HFFc6 (cell line): Measurements from ENCODE around the gene ST6GALNAC5. TPM values are rescaled to one million over a fixed set of nuclear protein-coding genes. Genes with fewer than 3 reads are reported as not detected.

Experiments
- DNase-seq: peaks from one replicate; pipeline ENCODE4 v3.0.0-alpha.2; 2018
- H3K27ac Mint-ChIP-seq: 2 replicates; pipeline ENCODE4 v1.8.0; 2020; ENCODE audit warnings: mild to moderate bottlenecking, mixed read lengths
- H3K27me3 Mint-ChIP-seq: 2 replicates; pipeline ENCODE4 v1.8.0; 2021; ENCODE audit warnings: mild to moderate bottlenecking, moderate library complexity, mixed read lengths; ENCODE audit not compliant: insufficient read depth
- H3K36me3 Mint-ChIP-seq: 2 replicates; pipeline ENCODE4 v1.8.0; 2021; ENCODE audit warnings: low read depth, mixed read lengths
- H3K4me1 Mint-ChIP-seq: 2 replicates; pipeline ENCODE4 v1.8.0; 2020; ENCODE audit warnings: low read depth, mixed read lengths
- H3K4me3 Mint-ChIP-seq: 2 replicates; pipeline ENCODE4 v1.8.0; 2020; ENCODE audit warnings: mild to moderate bottlenecking, moderate library complexity, mixed read lengths
- H3K9me3 Mint-ChIP-seq: 2 replicates; pipeline ENCODE4 v1.8.0; 2020; ENCODE audit warnings: mild to moderate bottlenecking, mixed read lengths
- total RNA-seq, 6 experiments: library from RNA; stranded (reverse); fragmentation: NEBNext Ultra II Directional; extraction: Animal tissue kit (Norgen Biotek cat#: 25700); gene quantifications; 2 replicates in 1 of 6; 3 replicates in 5 of 6; pipeline ENCODE4 v1.2.3, GENCODE V29; 2021
- TF ChIP-seq, protein P1 (sequence below): fragments of 200-600 bp; sonication (generic); IDR thresholded peaks from 2 replicates; pipeline ENCODE4 v1.5.0; 2021; ENCODE audit warnings: antibody characterized with exemption, mild to moderate bottlenecking

ST6GALNAC5 gene
- total RNA-seq, 6 experiments from 2014 or later, result 1.3 to 3.0 (median 2.1) TPM; not detected in 2

DNA sequence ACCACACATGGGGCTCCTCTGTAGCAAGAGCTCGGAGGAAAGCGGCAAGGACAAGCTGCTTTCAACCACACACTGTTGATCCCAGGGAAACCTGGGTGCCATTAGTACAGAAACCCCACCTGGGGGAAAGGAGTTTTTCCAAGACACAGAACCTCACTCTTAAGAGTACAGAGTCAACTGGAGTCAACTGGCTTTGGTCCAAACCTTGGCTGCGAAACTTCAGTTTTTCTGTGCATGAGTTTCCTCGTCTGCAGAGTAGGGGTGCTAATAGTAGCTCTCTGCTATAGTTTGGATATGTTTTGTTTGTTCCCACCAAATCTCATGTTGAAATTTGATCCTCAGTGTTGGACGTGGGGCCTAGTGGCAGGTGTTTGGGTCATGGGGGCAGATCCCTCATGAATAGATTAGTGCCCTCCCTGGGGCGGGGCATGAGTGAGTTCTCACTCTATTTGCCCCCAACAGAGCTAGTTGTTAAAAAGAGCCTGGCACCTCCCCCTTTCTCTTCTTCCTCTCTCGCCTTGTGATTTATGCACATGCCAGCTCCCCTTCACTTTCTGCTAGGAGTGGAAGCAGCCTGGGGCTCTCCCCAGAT lies 190.8 kb downstream of the ST6GALNAC5 start:
- H3K9me3 Mint-ChIP-seq, result no peaks in the 10 kb centered on the region
- H3K36me3 Mint-ChIP-seq, result no peaks in the 10 kb centered on the region
- no peak for DNase-seq
- TF ChIP-seq, protein P1, sequence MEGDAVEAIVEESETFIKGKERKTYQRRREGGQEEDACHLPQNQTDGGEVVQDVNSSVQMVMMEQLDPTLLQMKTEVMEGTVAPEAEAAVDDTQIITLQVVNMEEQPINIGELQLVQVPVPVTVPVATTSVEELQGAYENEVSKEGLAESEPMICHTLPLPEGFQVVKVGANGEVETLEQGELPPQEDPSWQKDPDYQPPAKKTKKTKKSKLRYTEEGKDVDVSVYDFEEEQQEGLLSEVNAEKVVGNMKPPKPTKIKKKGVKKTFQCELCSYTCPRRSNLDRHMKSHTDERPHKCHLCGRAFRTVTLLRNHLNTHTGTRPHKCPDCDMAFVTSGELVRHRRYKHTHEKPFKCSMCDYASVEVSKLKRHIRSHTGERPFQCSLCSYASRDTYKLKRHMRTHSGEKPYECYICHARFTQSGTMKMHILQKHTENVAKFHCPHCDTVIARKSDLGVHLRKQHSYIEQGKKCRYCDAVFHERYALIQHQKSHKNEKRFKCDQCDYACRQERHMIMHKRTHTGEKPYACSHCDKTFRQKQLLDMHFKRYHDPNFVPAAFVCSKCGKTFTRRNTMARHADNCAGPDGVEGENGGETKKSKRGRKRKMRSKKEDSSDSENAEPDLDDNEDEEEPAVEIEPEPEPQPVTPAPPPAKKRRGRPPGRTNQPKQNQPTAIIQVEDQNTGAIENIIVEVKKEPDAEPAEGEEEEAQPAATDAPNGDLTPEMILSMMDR, result no peak
- no peak overlapping the region for H3K27ac Mint-ChIP-seq
- no peak overlapping the region for H3K4me3 Mint-ChIP-seq
- peaks cover 8% of the 10 kb centered on the region for H3K4me1 Mint-ChIP-seq
- peaks cover 5% of the 10 kb centered on the region for H3K27me3 Mint-ChIP-seq

- Mint-ChIP-seq H3K4me3 (no peak overlapping the region), H3K27me3 (peaks cover 2% of the 10 kb centered on the region), H3K9me3 (no peaks in the 10 kb centered on the region), H3K36me3 (no peaks in the 10 kb centered on the region), H3K4me1 (no peaks in the 10 kb centered on the region), H3K27ac (no peak overlapping the region)
- no peak for DNase-seq
- TF ChIP-seq, protein P1, result no peak
Observed at GRCh38 chr1:77060000-77060399, 192.7 kb downstream of the ST6GALNAC5 start.

- TF ChIP-seq, protein P1, result no peak
- no peaks in the 10 kb centered on the region for H3K36me3 Mint-ChIP-seq
- H3K27ac Mint-ChIP-seq, result no peak overlapping the region
- no peaks in the 10 kb centered on the region for H3K4me1 Mint-ChIP-seq
- no peaks in the 10 kb centered on the region for H3K9me3 Mint-ChIP-seq
- H3K27me3 Mint-ChIP-seq, result peaks cover 2% of the 10 kb centered on the region
- no peak overlapping the region for H3K4me3 Mint-ChIP-seq
- DNase-seq, result no peak
Observed at GRCh38 chr1:77061162-77061561, 193.9 kb downstream of the ST6GALNAC5 start.

DNA sequence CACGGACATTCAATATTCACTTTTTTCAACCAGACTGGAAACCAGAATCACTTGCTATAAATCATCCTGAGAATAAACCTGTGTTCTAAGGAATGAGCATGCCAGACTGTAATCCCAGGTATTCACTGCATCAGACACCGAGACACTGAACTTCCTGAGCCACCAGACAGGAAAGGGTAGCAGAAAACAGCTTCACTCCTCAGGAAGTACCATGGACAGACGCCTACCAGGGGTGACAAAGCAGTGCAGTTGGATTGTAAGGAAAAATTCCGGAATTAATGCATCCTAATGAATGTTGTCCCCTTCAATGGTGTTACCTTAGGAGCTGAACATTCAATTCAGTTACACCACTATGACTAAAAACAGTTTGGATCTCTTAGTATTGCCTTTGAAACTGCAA lies 195.8 kb downstream of the ST6GALNAC5 start:
- Mint-ChIP-seq H3K9me3 (no peaks in the 10 kb centered on the region), H3K36me3 (no peaks in the 10 kb centered on the region), H3K4me3 (no peak overlapping the region), H3K4me1 (no peaks in the 10 kb centered on the region), H3K27ac (no peak overlapping the region), H3K27me3 (no peaks in the 10 kb centered on the region; the same call in none of the 2 replicates)
- DNase-seq, result no peak
- TF ChIP-seq, protein P1, result no peak

DNA sequence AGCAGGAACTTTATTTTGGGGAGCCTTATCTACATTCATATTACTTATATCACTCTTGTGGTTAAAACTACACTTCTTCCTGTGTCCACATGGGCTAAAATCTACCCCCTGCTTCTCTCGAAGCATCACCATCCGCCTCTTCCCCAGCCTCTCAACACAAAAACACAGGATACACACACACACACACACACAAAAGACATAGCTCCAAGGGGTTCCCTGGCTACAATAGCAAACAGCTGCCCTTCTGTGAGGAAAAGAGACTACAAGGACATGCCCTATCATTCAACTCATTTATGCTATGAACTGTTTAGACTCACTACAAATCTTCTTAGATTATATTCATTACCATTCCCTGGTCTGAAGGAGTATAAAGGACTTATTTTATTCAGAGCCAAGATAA lies 197.0 kb downstream of the ST6GALNAC5 start:
- Mint-ChIP-seq H3K4me3 (no peak overlapping the region), H3K27ac (no peak overlapping the region), H3K4me1 (no peaks in the 10 kb centered on the region), H3K27me3 (no peaks in the 10 kb centered on the region; the same call in none of the 2 replicates), H3K9me3 (no peaks in the 10 kb centered on the region), H3K36me3 (no peaks in the 10 kb centered on the region)
- DNase-seq, result no peak
- TF ChIP-seq, protein P1, result no peak
